ENCODE results near the gene CALML5. TPM values are rescaled to one million over a fixed set of nuclear protein-coding genes. Genes with fewer than 3 reads are reported as not detected.

The CALML5 gene
- polyA plus RNA-seq, 1 of the 3 experiments (the other 2 are of a cell fraction): not detected

- no peak for DNase-seq
Observed at GRCh38 chr10:5507649-5508131, 8.3 kb upstream of the CALML5 start.

DNA sequence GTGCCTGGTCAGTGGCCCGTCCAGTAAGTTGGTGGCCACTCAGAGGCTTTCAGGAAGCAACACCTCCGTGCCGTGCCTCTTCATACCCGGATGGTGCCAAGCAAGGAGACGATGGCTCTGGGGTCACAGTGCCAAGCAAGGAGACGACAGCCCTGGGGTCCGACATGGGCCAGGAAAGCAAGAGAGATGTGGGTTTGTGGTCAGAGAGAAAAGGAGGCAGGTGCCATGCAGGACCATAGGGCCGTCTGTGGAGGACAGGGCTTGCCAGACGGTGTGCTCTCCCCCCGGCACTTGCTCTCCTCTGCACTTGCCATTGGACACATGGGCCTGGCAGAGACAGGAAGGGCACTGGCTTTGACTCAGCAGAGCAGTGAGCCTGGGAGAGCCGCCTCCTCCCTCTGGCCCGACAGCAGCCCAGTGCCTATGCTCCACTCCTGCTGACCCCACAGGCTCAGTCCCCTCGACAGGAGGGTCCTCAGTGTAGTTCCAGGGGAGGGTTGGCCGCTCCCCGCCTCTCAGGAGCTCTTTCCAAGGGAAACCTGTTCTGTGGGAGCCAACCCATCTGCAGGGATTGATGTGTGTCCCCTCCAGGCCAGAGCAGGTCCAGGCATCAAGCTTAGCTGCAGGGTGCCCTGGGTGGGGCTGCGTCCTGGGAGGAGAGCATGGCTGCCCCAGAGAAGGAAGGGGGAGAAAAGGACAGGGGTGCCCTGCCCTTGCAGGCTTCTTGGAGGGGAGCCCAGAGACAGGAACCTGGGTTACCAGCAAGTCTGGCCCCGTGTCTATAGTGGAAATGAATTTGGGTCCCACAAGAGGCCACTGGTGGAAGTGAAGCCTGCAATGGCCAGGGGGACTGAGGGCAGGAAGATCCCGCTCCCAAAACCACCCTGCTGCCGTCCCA lies 7.6 kb upstream of the CALML5 start:
- TF ChIP-seq RFX5 (IDR thresholded peaks at IDR 0.05; ENCODE audit: low read length) (no peak), TEAD4 (IDR thresholded peaks at IDR 0.05; ENCODE audit: borderline replicate concordance, insufficient read depth) (no peak), YY1 (IDR thresholded peaks at IDR 0.05; ENCODE audit: low read depth) (no peak)
- H3K9ac ChIP-seq: no peak overlapping the region
- ChIA-PET POLR2A (no interaction called here), CTCF (interaction anchor here (1.1 kb wide), 1 partner anchor 116 kb away, joined by 4 read pairs; no protein-coding TSS in a partner anchor)
- no peaks in the 10 kb centered on the region for H3K36me3 ChIP-seq (replicated peaks in 1 of 2; ENCODE audit: control insufficient read depth in 1 of 2, insufficient read depth in 2 of 2, low read length in 1 of 2)
- H3K4me1 ChIP-seq (ENCODE audit: control insufficient read depth in 1 of 2, insufficient read depth in 2 of 2, low read depth in 1 of 2, low read length in 1 of 2): no peaks in the 10 kb centered on the region; a peak in 1 of 4 replicates
- no peaks in the 10 kb centered on the region for H3K9me3 ChIP-seq
- WGBS (ENCODE audit: low lambda C conversion rate): 73% methylated on average over 4 of the region's 19 CpGs
- no peaks in the 10 kb centered on the region for H3K79me2 ChIP-seq (ENCODE audit: insufficient read depth)
- H3K27me3 ChIP-seq (ENCODE audit: insufficient read depth): no peaks in the 10 kb centered on the region
- no peaks in the 10 kb centered on the region for H4K20me1 ChIP-seq (ENCODE audit: insufficient read depth)
- H3K9me2 ChIP-seq: no peaks in the 10 kb centered on the region
- no peaks in the 10 kb centered on the region for H3F3A ChIP-seq (replicated peaks; ENCODE audit: insufficient read depth)
- no peak overlapping the region for H3K27ac ChIP-seq (ENCODE audit: low read depth in 2 of 2, low read length in 1 of 2)
- H3K4me3 ChIP-seq (ENCODE audit: low read depth in 2 of 2, low read length in 1 of 2): no peak overlapping the region
- no peak for DNase-seq
- no peak overlapping the region for H2AFZ ChIP-seq (ENCODE audit: low read depth)
- H3K4me2 ChIP-seq: no peak overlapping the region

More at GRCh38 chr10:5507649-5508131, 8.3 kb upstream of the CALML5 start:
- no peak for TF ChIP-seq NFIC (IDR thresholded peaks at IDR 0.05; ENCODE audit: borderline replicate concordance)
- no peak for TF ChIP-seq SMC3 (IDR thresholded peaks at IDR 0.05; ENCODE audit: low read depth, low read length)
- TF ChIP-seq JUND (IDR thresholded peaks at IDR 0.05): no peak
- TF ChIP-seq TEAD4 (IDR thresholded peaks at IDR 0.05; ENCODE audit: borderline replicate concordance, insufficient read depth): no peak
- TF ChIP-seq RAD21 (IDR thresholded peaks at IDR 0.05; ENCODE audit: low read length): no peak
- no peak for TF ChIP-seq MXI1 (IDR thresholded peaks at IDR 0.05; ENCODE audit: low read depth, low read length)
- no peak for TF ChIP-seq RXRA (IDR thresholded peaks at IDR 0.05; ENCODE audit: borderline replicate concordance, low read depth)
- TF ChIP-seq FOXM1 (IDR thresholded peaks at IDR 0.05; ENCODE audit: low read depth): no peak
- TF ChIP-seq ELF1 (IDR thresholded peaks at IDR 0.05): no peak
- TF ChIP-seq TCF12 (IDR thresholded peaks at IDR 0.05): no peak
- TF ChIP-seq USF1 (IDR thresholded peaks at IDR 0.05; ENCODE audit: borderline replicate concordance, low read depth): no peak
- TF ChIP-seq RFX5 (IDR thresholded peaks at IDR 0.05; ENCODE audit: low read length): no peak
- TF ChIP-seq, protein P1, sequence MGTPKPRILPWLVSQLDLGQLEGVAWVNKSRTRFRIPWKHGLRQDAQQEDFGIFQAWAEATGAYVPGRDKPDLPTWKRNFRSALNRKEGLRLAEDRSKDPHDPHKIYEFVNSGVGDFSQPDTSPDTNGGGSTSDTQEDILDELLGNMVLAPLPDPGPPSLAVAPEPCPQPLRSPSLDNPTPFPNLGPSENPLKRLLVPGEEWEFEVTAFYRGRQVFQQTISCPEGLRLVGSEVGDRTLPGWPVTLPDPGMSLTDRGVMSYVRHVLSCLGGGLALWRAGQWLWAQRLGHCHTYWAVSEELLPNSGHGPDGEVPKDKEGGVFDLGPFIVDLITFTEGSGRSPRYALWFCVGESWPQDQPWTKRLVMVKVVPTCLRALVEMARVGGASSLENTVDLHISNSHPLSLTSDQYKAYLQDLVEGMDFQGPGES (IDR thresholded peaks at IDR 0.05; ENCODE audit: low read depth, low read length): no peak
- TF ChIP-seq MEF2A (IDR thresholded peaks at IDR 0.05; ENCODE audit: borderline replicate concordance, low read depth): no peak
- Histone ChIP-seq H3K4me2 (no peak overlapping the region), H4K20me1 (ENCODE audit: insufficient read depth) (no peaks in the 10 kb centered on the region), H3K9ac (no peak overlapping the region), H2AFZ (ENCODE audit: low read depth) (no peak overlapping the region), H3K27ac (ENCODE audit: low read depth in 2 of 2, low read length in 1 of 2) (no peak overlapping the region), H3K9me3 (no peaks in the 10 kb centered on the region), H3K27me3 (ENCODE audit: insufficient read depth) (no peaks in the 10 kb centered on the region), H3K79me2 (ENCODE audit: insufficient read depth) (no peaks in the 10 kb centered on the region), H3K4me1 (ENCODE audit: control insufficient read depth in 1 of 2, insufficient read depth in 2 of 2, low read depth in 1 of 2, low read length in 1 of 2) (no peaks in the 10 kb centered on the region; a peak in 1 of 4 replicates), H3K4me3 (ENCODE audit: low read depth in 2 of 2, low read length in 1 of 2) (no peak overlapping the region), H3K9me2 (no peaks in the 10 kb centered on the region), H3K36me3 (replicated peaks in 1 of 2; ENCODE audit: control insufficient read depth in 1 of 2, insufficient read depth in 2 of 2, low read length in 1 of 2) (no peaks in the 10 kb centered on the region), H3F3A (replicated peaks; ENCODE audit: insufficient read depth) (no peaks in the 10 kb centered on the region)
- 83% methylated on average over 10 of the region's 14 CpGs for WGBS (ENCODE audit: low lambda C conversion rate)
- CTCF ChIA-PET: interaction anchor here (1.1 kb wide), 1 partner anchor 116 kb away, joined by 4 read pairs; no protein-coding TSS in a partner anchor
- POLR2A ChIA-PET: no interaction called here

All from SK-N-SH (cell line).